ENCODE results near the gene LBH.

Gene LBH

DNA sequence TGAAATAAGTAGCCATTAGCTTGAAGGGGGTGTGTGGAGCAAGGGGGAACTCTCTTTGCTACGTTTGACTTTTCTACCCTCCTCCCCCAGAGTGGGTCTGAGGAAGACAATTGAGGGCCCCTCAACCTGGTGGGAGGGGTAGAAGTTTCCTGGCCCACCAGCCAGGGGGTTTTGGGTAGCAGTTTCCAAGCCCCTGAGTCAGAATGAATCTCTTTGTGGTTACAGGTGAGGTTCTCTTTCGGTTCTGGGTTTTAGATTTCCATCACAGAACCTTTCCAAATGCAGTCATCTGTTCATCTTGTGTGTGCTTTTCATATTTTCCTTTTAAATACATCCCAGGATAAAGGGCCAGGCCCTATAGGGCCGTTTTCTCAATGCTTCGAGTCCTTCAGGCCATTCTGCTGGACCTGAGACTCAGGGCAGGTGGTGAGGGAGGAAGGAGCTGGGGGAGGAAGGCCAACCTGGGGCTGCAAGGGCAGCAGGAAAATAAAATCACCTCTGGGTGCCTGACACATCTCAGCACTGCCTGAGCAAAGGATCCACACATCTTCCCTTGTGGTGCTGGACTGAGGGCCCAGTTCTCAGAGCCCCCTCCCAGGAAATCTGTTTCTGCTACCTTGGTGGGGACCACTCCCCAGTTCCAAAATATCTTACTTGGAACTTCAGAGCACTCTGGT, 4.7 kb downstream of the LBH start:
- DNase-seq = no peak

DNA sequence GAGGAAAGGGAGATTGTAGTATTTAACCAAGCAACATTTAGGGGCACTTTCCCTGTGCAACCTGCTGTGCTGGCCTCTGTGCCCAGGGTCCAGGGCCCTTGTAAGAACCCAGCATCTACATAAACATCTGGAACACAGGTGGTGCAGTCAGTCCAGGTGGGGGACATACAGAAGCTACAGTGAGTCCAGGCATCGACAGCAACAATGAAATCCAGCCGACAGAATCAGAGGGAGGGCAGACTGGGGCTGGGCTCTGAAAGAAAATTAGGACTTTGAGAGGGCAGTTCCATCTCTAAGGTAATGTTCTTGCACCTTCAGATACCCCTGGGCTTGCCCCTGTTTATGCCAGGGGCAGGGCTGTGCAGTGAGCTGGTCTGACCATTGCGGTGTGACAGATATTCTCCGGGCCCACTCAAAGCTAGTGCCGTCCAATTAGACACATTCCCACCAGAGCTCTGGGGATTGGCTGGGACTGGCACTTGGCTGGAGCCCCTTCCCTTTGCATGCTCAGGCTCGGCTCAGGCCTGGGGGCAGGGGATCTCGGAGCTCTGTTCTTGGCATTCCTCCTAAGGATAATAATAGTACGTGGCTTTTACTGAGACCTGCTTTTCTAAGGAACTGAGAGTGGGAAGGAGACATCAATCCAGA, 5.4 kb downstream of the LBH start:
- no peak for DNase-seq

DNA sequence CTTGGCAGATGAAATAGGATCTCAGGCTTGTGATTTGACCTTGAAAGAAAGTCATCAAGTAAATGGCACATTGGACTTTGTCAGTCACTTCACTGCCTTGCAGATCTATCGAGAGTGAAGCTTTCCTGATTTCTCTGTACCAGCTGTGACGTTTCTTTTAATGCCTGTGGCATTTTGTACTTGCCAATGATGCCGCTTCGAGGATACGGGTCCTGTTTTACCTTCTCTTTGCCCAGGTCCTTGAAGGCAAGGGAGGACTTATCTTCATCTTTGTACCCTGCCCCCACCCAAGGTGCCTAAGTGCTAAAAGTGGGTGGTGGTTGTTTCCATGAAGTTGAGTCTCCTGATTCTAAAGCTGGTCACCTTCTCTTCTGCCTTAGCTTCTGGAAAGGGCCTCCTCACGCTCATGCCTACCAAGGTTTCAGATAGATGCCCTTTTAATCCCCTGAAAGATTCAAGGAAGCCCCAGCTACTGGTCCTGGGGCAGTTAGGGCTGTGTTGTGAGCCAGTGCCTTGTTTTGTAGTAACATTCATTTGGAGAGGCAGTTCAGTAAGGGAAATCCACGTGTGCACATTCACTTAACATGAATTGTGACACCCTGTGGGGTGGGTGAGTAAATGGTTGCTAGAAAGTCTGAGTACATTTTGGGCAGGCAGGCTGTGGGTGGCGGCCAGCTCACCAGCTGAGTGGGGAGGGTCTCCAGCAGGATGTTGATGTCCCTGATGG, 6.1 kb downstream of the LBH start:
- no peak for DNase-seq

DNA sequence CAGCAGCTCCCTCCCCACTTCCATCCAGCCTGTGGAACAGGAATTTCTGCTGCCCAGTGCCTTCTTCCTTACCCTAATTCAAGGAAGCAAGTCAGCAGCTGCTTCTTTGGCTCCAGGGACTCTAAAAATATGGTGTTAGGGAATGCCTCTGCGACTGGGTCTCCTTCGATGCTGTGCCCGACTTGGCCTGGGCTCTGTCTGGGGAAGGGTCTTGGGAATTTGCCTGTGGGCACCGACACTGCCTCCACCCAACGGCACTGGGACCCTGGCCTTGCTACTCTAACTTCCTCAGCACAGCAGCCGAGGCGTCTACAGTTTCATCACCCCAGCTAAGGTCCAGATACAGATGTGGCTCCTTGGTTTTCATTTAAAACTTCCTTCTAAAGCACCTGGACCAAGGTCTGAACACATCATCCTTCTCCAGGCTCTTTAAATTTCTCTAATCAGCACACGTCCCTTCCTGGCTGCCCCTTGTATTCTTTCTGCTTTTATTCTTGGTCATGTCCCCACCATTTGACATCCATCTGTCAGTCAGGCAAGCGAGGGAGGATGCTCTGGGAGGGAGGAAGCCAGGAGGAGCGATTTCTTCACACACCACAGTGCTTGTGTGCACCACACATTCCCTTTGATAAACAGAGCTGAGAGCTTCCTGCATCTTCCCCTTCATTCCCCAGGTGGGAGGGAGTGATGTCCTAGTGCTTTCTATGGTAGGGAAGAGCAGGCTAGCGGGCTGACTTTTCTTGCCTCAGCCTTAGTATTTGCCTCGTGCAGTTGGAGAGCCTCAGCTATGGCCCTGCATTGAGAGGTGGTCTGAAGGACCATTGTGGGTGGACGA, 6.8 kb downstream of the LBH start:
- DNase-seq = no peak

DNA sequence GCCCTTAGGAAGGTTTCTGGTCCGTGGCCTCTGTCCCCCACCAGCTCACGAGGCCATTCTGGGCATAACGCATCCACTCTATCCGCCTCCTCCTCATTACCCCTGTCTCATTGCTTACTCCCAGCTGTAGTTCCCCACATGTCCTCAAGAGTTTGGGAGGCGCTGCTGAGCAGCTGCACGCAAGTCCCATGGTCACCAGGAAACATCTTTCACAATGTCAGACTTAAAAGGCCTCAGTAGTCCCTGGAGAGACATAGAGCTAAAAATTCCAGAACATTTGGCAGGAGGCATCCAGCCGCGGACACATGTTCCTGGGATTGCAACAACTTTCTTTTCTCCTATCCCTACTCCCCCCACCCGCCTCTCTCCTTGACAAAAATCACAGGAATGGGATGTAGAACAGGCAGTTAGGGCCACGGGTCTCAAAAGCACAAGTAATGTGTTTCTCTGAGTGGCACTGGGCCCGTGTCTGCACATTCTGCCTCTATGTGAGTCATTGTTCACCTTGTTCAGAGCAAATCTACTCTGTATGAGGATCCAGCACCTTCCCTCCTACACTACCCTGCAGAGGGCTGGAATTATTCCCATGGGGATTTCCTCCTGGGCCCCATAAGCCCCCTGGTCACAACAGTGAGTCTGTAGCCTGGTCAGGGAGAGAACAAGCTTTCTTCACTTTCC, 8.1 kb downstream of the LBH start:
- DNase-seq = peak in 1 of 2 experiments; percentile 16

DNA sequence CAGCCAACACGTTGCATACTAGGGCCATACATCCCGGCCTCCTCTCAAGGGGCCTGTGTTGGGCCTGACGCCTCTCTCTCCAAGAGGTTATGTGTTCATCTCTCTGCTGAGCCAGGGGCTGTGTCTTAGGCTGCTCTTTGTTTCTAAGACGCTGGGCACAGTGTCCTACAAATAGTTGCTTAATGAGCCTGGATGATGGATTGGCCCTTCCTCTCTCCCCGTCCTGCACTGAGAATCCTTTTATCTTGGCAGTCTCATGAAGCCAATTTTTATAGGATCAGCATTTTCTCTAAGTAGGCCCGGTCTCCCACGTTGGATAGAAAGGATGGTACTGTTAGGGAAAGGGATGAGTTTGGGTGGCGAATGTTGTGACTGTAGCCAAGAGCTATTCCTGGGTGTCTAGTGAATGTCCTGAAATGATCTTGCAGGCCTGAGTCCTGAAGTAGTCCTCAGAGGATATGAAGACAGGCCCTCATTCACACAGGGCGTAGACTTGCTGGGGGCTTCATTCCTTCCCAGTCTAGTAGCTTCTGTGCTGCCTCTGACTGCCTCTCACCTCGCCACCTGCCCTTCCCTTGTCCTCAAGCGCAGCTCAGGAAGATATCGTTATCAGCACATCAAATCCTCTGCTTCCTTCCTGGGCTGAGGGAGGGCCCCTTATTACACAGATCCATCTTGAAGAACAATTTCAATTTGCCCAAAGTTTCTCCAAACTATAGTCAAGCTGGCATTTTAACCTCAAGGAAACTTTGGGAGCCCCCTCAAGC, 8.8 kb downstream of the LBH start:
- no peak for DNase-seq

DNA sequence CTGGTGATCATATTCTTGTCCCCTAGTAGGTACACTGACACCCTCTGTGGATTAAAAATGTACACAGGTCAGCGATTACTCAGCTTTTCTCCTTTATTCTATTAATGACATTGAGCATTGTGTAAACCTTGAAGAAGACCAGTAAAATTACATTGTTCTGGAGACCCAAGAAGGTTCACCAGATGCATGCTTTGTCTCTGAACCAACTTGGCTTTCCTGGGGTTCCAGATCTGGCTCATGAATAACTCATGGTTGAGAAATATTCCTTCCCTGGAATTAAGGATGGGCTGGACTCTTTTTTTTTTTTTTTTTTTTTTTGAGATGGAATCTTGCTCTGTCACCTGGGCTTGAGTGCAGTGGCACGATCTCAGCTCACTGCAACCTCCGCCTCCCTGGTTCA, 11.9 kb downstream of the LBH start:
- no peak for DNase-seq

DNA sequence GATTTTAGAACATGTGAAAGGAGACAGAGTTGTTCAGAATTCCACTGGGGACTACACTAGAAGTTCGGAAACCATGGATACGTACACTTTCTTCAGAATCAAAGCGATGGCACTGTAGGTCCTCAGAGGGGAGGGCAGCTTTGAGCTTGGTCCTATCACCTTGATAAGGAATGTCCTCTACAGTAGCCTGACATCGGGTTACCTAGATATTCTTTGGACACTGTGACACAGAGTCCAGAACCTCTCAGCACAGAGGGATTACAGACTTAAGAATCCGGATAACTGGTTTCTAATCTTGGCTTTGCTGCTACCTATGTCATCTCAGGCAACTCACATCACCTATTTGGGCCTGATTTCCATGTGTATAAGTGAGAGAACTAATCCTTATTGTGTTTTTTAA, 14.0 kb downstream of the LBH start:
- DNase-seq = no peak

DNA sequence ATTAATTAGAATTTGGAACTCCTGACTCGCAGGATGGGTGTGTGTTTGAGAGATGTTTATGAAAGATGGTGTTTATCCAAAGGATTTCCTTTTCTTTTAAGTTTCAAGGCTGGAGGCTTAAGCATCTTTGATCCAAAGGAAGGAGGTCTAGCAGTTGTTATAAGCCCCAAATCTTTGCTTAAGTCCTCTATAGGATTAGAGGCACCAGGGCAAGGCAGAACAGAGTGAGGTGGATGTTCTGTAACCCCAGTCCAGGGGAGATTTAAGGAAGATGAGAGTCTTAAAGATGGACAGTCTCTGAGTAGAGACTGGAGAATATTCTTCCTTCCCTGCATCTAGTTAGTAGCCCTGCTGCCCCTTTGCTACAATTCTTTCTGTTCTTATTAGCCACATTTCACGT, 17.5 kb downstream of the LBH start:
- DNase-seq = no peak

DNA sequence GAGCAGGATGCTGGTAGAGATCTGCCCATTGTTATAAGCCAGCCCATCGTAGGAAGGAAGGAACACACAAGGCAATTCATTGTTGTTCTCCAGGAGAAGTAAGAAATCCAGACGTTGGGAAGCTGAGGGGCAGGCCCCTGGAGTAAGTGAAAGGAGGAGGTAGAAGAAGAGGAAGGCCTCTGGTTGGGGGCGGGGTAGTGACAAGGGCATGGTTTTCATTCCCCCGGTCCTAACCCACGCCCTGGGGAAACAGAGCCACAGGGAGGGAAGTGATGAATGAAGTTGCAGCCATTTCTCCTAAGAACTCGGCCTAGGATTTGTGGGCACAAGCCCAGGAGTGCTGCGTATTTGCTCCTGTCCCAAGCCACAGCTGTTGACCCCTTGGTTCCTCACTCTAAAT, 18.0 kb downstream of the LBH start:
- DNase-seq = no peak

DNA sequence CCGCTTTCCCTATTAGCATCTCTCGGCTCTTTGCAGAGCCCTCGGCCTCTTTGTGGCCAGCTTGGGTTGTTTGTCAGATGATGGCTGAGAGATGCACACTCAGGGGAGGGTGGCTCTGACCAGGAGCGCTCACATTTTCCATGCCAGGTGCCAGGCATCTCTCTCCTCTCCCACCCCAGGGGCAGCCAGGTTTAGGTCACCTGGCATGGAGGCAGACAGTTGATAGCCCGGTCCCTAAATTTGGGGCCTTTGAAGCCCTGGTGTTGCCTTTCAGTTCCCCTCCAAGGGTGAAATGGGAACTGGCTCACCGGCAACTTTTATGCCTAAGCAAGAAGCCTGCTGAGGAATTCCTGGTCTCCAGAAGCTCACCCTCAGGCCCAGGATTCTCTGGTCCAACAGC, 19.1 kb downstream of the LBH start:
- DNase-seq = no peak

DNA sequence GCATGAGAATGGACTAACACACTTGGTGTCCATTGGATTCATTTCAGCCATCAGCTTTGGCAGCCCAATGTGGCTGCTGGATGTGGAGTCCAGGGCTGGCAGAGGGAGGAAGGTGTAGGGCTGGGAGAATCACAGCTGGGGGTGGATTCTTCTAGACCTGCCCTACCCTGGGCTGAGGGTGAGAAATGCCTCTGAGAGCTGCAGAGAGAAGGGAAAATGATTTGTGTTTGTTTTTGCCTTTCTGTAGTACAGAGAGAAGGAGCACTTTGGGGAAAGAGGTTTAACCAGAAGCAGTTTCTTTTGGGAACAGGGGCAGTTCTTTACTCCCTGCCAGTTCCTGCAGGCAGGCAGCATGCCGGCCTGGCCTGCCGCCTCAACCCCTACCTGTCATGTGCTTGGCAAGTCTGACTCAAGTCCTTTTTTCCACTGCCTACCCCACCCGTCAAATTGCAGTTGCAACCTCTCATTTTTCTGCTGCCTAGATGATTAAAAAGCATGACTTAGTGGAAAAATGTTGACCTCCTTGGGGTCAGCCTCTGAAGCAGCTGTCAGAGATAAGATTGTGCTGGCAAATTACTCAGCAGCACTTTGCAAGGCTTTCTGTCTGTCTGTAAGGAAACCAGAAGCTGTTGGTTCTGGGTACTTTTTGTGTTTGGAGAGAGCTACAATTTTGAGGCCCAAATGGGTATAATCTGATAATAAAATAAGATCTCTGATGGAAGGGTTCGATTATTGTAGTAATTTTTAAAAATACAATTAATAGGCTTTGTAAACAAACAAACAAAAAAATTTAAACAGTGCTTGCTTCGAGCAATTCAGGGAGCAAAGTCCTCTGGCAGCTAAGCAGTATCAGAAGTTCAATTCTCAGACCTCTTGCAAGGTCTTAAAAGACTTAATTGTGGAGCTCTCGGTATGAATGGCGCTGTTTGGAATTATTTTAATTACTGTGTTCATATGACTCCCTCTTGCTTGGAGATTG, 21.7 kb downstream of the LBH start:
- DNase-seq = no peak

DNA sequence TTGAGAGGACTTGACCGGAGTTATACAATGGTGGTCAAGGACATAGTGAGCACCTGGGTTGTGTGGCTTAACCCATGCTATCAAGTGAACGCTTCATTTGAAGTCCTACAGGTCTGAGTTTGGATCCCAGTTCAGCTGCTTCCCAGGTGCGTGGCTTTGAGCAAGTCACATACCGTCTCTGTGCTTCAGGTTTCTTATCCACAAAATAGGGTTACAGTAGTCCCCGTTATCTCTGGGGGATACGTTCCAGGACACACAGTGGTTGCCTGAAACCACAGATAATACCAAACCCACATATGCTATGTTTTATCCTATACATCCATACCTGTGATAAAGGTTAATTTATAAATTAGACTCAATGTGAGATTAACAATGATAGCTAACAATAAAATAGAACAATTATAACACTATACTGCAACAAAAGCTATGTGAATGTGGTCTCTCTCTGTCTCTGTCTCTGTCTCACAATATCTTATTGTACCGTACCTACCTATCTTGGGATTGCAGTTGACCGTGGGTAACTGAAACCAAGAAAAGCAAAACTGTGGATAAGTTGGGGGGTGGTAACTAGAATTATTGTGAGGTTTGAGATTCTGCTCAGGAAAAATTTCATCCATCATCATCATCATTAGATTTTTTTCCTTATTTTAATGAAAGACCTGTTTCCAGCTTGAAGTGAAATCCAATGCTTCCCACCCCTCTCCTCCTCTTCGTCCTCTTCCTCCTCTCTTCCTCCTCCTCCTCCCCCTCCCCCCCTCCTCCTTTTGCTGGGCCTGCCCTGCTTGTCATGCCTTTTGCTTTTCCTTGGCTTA, 22.7 kb downstream of the LBH start:
- DNase-seq = no peak

DNA sequence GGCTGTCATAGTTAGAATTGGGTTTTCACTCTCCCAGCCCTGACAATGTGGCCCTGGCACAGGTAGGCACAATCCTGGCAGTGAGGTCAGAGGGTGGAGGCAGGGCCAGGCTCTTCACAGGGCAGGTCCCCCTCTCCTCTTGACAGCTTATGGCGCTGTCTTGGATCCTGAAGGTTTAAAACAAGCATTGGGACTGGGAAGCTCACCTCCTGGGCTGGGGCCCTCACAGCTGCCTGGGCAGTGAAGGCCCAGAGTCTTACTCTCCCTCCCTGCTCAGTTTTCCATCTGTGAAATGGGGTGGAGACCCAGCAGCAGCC, 23.3 kb downstream of the LBH start:
- DNase-seq = no peak

DNA sequence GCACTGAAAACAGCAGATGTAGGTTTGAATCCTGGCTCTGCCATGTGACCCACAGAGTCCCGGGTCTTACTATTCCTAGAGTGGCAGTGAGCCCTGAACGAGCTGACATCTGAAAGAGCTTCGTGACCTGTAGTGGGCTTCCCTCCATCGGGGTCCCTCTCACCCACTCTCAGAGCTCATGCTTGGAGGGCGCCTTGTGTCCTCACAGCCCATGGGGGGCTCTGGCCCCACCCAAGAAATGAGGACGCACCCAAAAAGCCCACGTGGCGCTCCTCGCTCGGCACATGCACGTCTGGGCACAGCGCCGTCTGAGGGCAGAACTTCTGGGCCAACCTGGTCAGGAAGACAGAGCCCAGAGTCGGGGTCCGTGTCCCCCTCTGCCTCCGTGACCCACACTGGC, 23.7 kb downstream of the LBH start:
- no peak for DNase-seq

DNA sequence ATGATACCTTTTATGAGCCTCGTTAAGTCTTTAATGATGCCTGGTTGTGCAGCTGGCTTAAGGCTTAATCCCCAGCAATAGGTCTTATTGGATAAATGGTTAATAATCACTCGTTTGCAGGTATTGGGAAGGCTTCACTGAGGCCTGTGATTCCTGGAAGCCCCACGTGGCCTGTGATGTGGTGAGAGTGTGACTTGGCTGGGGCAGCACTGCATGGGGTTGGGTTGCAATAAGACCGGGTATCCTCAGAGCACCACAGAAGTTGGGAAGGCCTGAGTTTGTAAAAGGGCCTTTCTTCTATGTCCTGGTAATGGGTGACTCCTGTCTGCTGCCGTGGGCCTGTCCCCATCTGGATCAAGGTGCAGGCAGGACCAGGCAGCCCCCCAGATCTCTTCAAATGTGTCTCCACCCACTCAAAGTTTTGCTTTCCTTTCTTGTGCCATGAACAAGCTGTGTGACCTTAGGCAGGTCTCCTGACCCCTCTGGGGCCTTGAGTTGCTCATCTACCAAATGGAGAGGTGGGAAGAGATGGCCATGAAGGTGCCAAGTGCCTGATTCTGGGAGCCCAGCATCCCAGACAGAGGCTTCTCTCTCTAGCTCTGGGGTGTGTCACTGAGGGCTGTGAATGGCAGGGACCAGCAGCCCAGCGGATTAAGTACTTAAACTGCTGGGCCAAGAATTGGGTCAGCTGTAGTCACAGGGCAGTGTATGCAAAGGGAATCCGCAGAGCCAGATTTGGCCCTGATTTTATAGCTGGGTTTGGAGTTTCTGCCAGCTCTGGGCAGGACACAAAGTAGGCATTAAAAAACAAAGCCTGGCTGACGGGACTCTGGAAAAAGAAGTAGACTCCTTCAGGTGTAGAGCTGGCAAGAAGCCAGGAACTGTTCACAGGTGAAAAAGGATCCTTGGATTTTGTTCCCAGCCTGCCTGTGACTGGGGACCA, 24.4 kb downstream of the LBH start:
- DNase-seq = no peak

DNA sequence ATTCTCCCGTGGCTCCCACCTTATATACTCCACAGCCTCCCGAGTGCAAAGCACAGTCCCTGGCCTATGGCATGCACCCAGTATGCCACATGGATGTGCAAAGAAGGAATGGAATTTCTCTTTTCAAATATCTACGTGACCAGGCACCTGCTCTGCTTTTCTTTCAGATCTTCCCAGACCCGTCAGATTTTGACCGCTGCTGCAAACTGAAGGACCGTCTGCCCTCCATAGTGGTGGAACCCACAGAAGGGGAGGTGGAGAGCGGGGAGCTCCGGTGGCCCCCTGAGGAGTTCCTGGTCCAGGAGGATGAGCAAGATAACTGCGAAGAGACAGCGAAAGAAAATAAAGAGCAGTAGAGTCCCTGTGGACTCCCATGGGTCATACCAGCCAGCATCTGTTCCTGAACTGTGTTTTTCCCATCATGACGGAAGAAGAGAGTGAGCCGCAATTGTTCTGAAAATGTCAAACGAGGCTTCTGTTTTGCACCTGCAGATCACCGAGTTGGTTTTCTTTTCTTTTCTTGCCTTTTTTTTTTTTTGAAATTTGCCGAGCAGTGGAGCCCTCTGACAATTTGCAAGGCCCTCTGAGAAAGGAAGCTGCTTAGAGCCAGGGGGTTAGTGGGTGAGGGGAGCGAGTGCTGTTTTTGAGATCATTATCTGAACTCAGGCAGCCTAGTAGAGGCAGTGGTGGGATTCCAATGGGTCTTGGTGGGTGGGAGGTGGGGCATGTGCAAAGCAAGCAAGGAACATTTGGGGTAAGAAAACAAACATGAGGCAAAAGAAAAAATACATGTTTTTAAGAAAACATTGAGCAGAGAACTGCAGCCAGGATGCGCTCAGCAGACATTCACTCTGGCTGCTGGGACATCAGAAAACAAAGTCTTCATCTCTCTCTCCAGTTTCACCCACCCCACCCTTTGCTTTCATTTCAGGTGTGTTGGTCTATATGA, 26.2 kb downstream of the LBH start:
- DNase-seq = no peak

DNA sequence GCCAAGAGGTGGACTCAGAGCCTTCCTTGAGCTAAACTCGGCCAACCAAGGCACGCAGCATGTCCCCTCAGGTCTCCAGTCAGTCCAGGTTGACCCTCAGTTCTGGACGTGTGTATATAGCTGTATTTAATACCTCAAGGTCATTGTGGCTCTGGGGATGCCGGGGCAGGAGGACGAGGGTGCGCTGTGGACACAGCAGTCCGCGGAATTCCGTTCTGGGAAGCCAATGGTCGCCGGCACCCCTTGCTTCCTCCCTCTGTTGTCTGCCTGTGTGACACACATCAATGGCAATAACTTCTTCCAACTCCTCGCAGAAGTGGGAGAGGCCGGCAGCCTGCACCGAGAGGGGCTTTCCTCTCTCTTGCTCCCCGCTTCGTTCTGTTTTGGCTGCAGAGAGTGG, 27.7 kb downstream of the LBH start:
- DNase-seq = no peak

All from NCI-H1930 (cell line).